Neural cell (in vitro differentiated cells): ENCODE data around the gene IDI1. TPM values are rescaled to one million over a fixed set of nuclear protein-coding genes. Genes with fewer than 3 reads are reported as not detected.

Source experiments
- H2AFZ ChIP-seq: fragments of 200-600, 300-800 bp; sonication (generic), shearing (Covaris generic); 2 replicates; pipeline ENCODE4 v1.6.0; 2014; ENCODE audit warnings: low read depth, mild to moderate bottlenecking, antibody characterized with exemption, low read length, moderate library complexity
- H3F3A ChIP-seq: fragments of 200-600 bp; shearing (Covaris generic); 2 replicates; pipeline ENCODE4 v1.6.1; 2016; ENCODE audit warnings: mild to moderate bottlenecking, moderate library complexity, mixed read lengths, antibody characterized with exemption, low read length; ENCODE audit not compliant: insufficient read depth, poor library complexity, severe bottlenecking
- H3K27ac ChIP-seq: fragments of 200-600, 300-800 bp; sonication (generic), shearing (Covaris generic); 2 replicates; pipeline ENCODE4 v1.5.1; 2014; ENCODE audit warnings: mild to moderate bottlenecking, low read length, moderate library complexity
- H3K27me3 ChIP-seq: fragments of 300-800, 200-600 bp; sonication (generic), shearing (Covaris generic); 2 replicates; pipeline ENCODE4 v1.6.0; 2014; ENCODE audit warnings: mild to moderate bottlenecking, low read depth, low read length, moderate library complexity; ENCODE audit not compliant: insufficient read depth
- H3K36me3 ChIP-seq: fragments of 300-800, 200-600 bp; sonication (generic), shearing (Covaris generic); 2 replicates; pipeline ENCODE4 v1.5.1; 2014; ENCODE audit warnings: mild to moderate bottlenecking, antibody characterized with exemption, low read length, moderate library complexity; ENCODE audit not compliant: insufficient read depth
- H3K4me2 ChIP-seq: fragments of 300-800, 200-600 bp; sonication (generic), shearing (Covaris generic); 2 replicates; pipeline ENCODE4 v1.6.0; 2014; ENCODE audit warnings: mild to moderate bottlenecking, low read length
- H3K4me3 ChIP-seq: fragments of 300-800, 200-600 bp; sonication (generic), shearing (Covaris generic); 2 replicates; pipeline ENCODE4 v1.5.1; 2014; ENCODE audit warnings: mild to moderate bottlenecking, low read length, moderate library complexity
- H3K79me2 ChIP-seq: fragments of 200-600 bp; shearing (Covaris generic); replicated peaks from 2 replicates; pipeline ENCODE4 v1.6.0; 2014; ENCODE audit warnings: mild to moderate bottlenecking, low read length, moderate library complexity; ENCODE audit not compliant: insufficient read depth
- H3K9ac ChIP-seq: fragments of 300-800, 200-600 bp; sonication (generic), shearing (Covaris generic); 2 replicates; pipeline ENCODE4 v1.6.1; 2016; ENCODE audit warnings: mild to moderate bottlenecking, low read length, mixed read lengths
- H3K9me2 ChIP-seq: fragments of 200-600 bp; shearing (Covaris generic); 2 replicates; pipeline ENCODE4 v1.6.1; 2016; ENCODE audit warnings: mild to moderate bottlenecking, low read length, mixed read lengths; ENCODE audit not compliant: insufficient read depth
- H3K9me3 ChIP-seq: fragments of 200-600, 300-800 bp; sonication (generic), shearing (Covaris generic); 2 replicates; pipeline ENCODE4 v1.6.1; 2016; ENCODE audit warnings: mild to moderate bottlenecking, mixed run types, low read length, moderate library complexity, mixed read lengths
- H4K20me1 ChIP-seq: fragments of 200-600 bp; shearing (Covaris generic); 2 replicates; pipeline ENCODE4 v1.6.1; 2016; ENCODE audit warnings: mild to moderate bottlenecking, mixed run types; ENCODE audit not compliant: insufficient read depth
- EP300 ChIP-seq: fragments of 450-650 bp; conservative IDR thresholded peaks from 2 replicates; pipeline ENCODE4 v1.6.1; 2014; ENCODE audit warnings: antibody characterized with exemption, mild to moderate bottlenecking, moderate library complexity; ENCODE audit not compliant: poor library complexity, severe bottlenecking
- EZH2 ChIP-seq: fragments of 200-600, 300-800 bp; shearing (Covaris generic), sonication (generic); IDR thresholded peaks from 2 replicates; pipeline ENCODE4 v1.6.1; 2014; ENCODE audit warnings: antibody characterized with exemption, low read length, borderline replicate concordance, mild to moderate bottlenecking; ENCODE audit not compliant: insufficient read depth, poor library complexity, severe bottlenecking
- MXI1 ChIP-seq: fragments of 450-650 bp; conservative IDR thresholded peaks from 2 replicates; pipeline ENCODE4 v1.6.1; 2014; ENCODE audit warnings: antibody characterized with exemption, mild to moderate bottlenecking; ENCODE audit not compliant: poor library complexity, severe bottlenecking
- POLR2AphosphoS5 ChIP-seq: IDR thresholded peaks from 2 replicates; pipeline ENCODE4 v1.6.1; 2012
- RAD21 ChIP-seq: fragments of 450-650 bp; conservative IDR thresholded peaks from 2 replicates; pipeline ENCODE4 v1.6.1; 2014; ENCODE audit warnings: antibody characterized with exemption, mild to moderate bottlenecking, moderate library complexity
- SMC3 ChIP-seq: fragments of 450-650 bp; conservative IDR thresholded peaks from 2 replicates; pipeline ENCODE4 v1.6.1; 2014; ENCODE audit warnings: antibody characterized with exemption, mild to moderate bottlenecking, moderate library complexity; ENCODE audit not compliant: poor library complexity
- TAF1 ChIP-seq: IDR thresholded peaks from 2 replicates; pipeline ENCODE4 v1.6.1; 2012; ENCODE audit warnings: low read depth
- polyA plus RNA-seq: library from polyadenylated mRNA; depleted of rRNA; stranded (reverse); fragments of >200 nt; gene quantifications from 2 replicates; pipeline ENCODE4 v1.2.3, GENCODE V29; 2014
- TF ChIP-seq, protein P1 (sequence below): fragments of 450-650 bp; IDR thresholded peaks from 2 replicates; pipeline ENCODE4 v1.5.1; 2014; ENCODE audit warnings: antibody characterized with exemption, mild to moderate bottlenecking, moderate library complexity; ENCODE audit not compliant: poor library complexity, severe bottlenecking
- TF ChIP-seq, protein P2 (sequence below): IDR thresholded peaks from 2 replicates; pipeline ENCODE4 v1.6.1; 2012; ENCODE audit warnings: borderline replicate concordance

Gene IDI1
- polyA plus RNA-seq, 1 donor from 2014 or later: 307 TPM

DNA sequence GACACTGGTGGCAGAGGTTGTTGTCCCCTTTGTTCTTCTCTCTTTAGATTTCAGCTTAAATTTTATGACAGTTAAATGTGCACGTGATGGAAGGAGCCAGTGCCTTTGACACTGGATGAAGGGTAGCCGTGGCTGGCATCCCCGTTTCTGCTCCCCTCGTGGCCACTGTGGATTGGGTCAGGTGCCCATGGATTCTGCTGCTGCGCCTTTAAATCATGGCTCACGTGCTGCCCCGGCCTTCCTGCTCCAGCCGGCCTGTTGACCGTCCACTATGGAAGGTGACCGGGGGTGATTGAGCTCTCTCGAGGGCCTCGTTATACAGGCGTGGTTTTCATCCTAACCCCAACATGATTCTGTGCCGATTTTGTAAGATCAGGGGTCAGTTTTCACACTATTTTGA lies 41.8 kb upstream of the IDI1 start:
- TF ChIP-seq MXI1: no peak
- no peak for TF ChIP-seq POLR2AphosphoS5
- TF ChIP-seq RAD21: no peak
- TF ChIP-seq, protein P1, sequence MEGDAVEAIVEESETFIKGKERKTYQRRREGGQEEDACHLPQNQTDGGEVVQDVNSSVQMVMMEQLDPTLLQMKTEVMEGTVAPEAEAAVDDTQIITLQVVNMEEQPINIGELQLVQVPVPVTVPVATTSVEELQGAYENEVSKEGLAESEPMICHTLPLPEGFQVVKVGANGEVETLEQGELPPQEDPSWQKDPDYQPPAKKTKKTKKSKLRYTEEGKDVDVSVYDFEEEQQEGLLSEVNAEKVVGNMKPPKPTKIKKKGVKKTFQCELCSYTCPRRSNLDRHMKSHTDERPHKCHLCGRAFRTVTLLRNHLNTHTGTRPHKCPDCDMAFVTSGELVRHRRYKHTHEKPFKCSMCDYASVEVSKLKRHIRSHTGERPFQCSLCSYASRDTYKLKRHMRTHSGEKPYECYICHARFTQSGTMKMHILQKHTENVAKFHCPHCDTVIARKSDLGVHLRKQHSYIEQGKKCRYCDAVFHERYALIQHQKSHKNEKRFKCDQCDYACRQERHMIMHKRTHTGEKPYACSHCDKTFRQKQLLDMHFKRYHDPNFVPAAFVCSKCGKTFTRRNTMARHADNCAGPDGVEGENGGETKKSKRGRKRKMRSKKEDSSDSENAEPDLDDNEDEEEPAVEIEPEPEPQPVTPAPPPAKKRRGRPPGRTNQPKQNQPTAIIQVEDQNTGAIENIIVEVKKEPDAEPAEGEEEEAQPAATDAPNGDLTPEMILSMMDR: no peak
- no peak for TF ChIP-seq EZH2
- TF ChIP-seq TAF1: no peak
- TF ChIP-seq, protein P2, sequence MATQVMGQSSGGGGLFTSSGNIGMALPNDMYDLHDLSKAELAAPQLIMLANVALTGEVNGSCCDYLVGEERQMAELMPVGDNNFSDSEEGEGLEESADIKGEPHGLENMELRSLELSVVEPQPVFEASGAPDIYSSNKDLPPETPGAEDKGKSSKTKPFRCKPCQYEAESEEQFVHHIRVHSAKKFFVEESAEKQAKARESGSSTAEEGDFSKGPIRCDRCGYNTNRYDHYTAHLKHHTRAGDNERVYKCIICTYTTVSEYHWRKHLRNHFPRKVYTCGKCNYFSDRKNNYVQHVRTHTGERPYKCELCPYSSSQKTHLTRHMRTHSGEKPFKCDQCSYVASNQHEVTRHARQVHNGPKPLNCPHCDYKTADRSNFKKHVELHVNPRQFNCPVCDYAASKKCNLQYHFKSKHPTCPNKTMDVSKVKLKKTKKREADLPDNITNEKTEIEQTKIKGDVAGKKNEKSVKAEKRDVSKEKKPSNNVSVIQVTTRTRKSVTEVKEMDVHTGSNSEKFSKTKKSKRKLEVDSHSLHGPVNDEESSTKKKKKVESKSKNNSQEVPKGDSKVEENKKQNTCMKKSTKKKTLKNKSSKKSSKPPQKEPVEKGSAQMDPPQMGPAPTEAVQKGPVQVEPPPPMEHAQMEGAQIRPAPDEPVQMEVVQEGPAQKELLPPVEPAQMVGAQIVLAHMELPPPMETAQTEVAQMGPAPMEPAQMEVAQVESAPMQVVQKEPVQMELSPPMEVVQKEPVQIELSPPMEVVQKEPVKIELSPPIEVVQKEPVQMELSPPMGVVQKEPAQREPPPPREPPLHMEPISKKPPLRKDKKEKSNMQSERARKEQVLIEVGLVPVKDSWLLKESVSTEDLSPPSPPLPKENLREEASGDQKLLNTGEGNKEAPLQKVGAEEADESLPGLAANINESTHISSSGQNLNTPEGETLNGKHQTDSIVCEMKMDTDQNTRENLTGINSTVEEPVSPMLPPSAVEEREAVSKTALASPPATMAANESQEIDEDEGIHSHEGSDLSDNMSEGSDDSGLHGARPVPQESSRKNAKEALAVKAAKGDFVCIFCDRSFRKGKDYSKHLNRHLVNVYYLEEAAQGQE: no peak
- TF ChIP-seq SMC3: no peak
- no peak for TF ChIP-seq EP300
- Histone ChIP-seq H2AFZ (no peak overlapping the region), H3K36me3 (no peaks in the 10 kb centered on the region), H3K9ac (no peak overlapping the region), H3F3A (no peaks in the 10 kb centered on the region), H3K9me3 (no peaks in the 10 kb centered on the region), H4K20me1 (no peaks in the 10 kb centered on the region), H3K79me2 (no peaks in the 10 kb centered on the region), H3K27ac (no peak overlapping the region), H3K4me2 (no peak overlapping the region), H3K27me3 (no peaks in the 10 kb centered on the region), H3K4me3 (no peak overlapping the region), H3K9me2 (no peaks in the 10 kb centered on the region)

DNA sequence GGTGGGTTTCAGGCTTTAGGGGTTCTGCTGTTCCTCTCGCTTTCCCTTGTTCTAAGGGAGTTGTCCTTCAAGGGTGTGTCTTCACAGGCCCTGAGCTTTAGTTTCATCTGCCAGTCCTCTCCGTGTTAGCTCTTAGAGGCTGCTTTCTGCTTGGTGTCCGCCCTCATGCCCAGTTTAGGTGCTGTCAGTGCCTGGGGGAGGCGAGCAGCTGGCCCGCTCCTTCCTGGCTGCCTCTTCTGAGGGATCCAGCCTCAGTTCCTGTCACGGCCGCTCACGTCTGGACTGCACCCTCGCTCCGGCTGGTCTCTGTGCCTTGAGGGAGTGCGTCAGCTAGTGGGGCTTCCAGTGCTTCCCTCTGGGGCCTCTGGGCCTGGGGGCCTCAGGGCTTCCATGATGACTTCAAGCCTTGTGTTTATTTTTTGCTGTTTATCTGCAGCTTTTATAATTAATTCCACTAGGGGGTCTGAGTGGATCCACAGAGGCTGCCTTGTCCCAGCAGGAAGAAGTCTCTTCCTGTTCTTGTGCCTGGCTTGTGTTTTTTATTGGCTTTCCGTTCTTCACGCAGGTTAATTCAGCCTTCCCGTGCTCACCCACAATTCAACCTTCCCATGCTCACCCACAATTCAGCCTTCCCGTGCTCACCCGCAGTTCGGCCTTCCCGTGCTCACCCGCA lies 40.2 kb upstream of the IDI1 start:
- no peaks in the 10 kb centered on the region for H3K79me2 ChIP-seq
- no peak overlapping the region for H3K27ac ChIP-seq
- H3K4me3 ChIP-seq: no peak overlapping the region
- H3K9me3 ChIP-seq: no peaks in the 10 kb centered on the region
- H3F3A ChIP-seq: no peaks in the 10 kb centered on the region
- H4K20me1 ChIP-seq: no peaks in the 10 kb centered on the region
- H3K9me2 ChIP-seq: no peaks in the 10 kb centered on the region
- no peak overlapping the region for H3K4me2 ChIP-seq
- H3K9ac ChIP-seq: no peak overlapping the region
- H2AFZ ChIP-seq: no peak overlapping the region
- TF ChIP-seq MXI1 (no peak), POLR2AphosphoS5 (no peak), SMC3 (no peak), EZH2 (no peak), RAD21 (no peak), EP300 (no peak), TAF1 (no peak)
- TF ChIP-seq, protein P1: no peak
- TF ChIP-seq, protein P2: no peak
- no peaks in the 10 kb centered on the region for H3K36me3 ChIP-seq
- no peaks in the 10 kb centered on the region for H3K27me3 ChIP-seq
